ENCODE measurements around the gene CC2D1A. TPM values are rescaled to one million over a fixed set of nuclear protein-coding genes. Genes with fewer than 3 reads are reported as not detected.
"Not testable (repeated sequence)": the region's sequence is repeated elsewhere in the genome, so short reads cannot be mapped to it uniquely, and the experiment has no call there.

CC2D1A gene
- total and polyA plus RNA-seq, 2 experiments from 2014 or later, result 15.8 to 20.6 TPM

- Histone ChIP-seq H3K36me3 (ENCODE audit: low read depth) (peaks cover 17% of the 10 kb centered on the region), H3K4me2 (ENCODE audit: unreplicated experiment) (no peak overlapping the region), H3F3A (ENCODE audit: insufficient read depth) (no peaks in the 10 kb centered on the region), H3K4me3 (no peak overlapping the region), H3K79me2 (ENCODE audit: insufficient read depth) (no peaks in the 10 kb centered on the region), H3K27ac (no peak overlapping the region), H3K9me3 (ENCODE audit: low read depth) (no peaks in the 10 kb centered on the region), H4K20me1 (ENCODE audit: insufficient read depth) (no peaks in the 10 kb centered on the region), H3K27me3 (replicated peaks; ENCODE audit: insufficient read depth) (no peaks in the 10 kb centered on the region), H3K9me2 (ENCODE audit: insufficient read depth) (no peaks in the 10 kb centered on the region), H2AFZ (no peak overlapping the region), H3K4me1 (ENCODE audit: insufficient read depth) (no peaks in the 10 kb centered on the region), H3K9ac (no peak overlapping the region)
- no peak for DNase-seq
- WGBS, 2 experiments (ENCODE audit: low coverage in 1 of 2, low lambda C conversion rate in 2 of 2, missing lambda C conversion rate in 2 of 2), result 90 to 91% methylated on average over 14 of the region's 14 CpGs
- in situ Hi-C loops (cut with MboI), result no loop called here
- TF ChIP-seq EZH2 (IDR thresholded peaks at IDR 0.05; ENCODE audit: insufficient read depth, poor library complexity, severe bottlenecking) (no peak), EZH2phosphoT487 (IDR thresholded peaks at IDR 0.05; ENCODE audit: insufficient read depth, low read depth) (no peak)
Observed at GRCh38 chr19:13917888-13918406, 11.9 kb downstream of the CC2D1A start.

GRCh38 chr19:13918726-13919411 is 12.9 kb downstream of the CC2D1A start:
- Histone ChIP-seq H3K4me2 (ENCODE audit: unreplicated experiment) (no peak overlapping the region), H4K20me1 (ENCODE audit: insufficient read depth) (no peaks in the 10 kb centered on the region), H3K9me3 (ENCODE audit: low read depth) (no peaks in the 10 kb centered on the region), H3K4me3 (no peak overlapping the region), H3F3A (ENCODE audit: insufficient read depth) (no peaks in the 10 kb centered on the region), H3K36me3 (ENCODE audit: low read depth) (peaks cover 20% of the 10 kb centered on the region), H3K9me2 (ENCODE audit: insufficient read depth) (no peaks in the 10 kb centered on the region), H2AFZ (no peak overlapping the region), H3K27ac (no peak overlapping the region), H3K27me3 (replicated peaks; ENCODE audit: insufficient read depth) (no peaks in the 10 kb centered on the region), H3K79me2 (ENCODE audit: insufficient read depth) (no peaks in the 10 kb centered on the region), H3K9ac (no peak overlapping the region), H3K4me1 (ENCODE audit: insufficient read depth) (no peaks in the 10 kb centered on the region)
- no peak for DNase-seq
- TF ChIP-seq EZH2phosphoT487 (IDR thresholded peaks at IDR 0.05; ENCODE audit: insufficient read depth, low read depth) (no peak), EZH2 (IDR thresholded peaks at IDR 0.05; ENCODE audit: insufficient read depth, poor library complexity, severe bottlenecking) (no peak)
- WGBS, 2 experiments (ENCODE audit: low coverage in 1 of 2, low lambda C conversion rate in 2 of 2, missing lambda C conversion rate in 2 of 2), result 90 to 95% methylated on average over 16 to 20 of the region's 34 CpGs
- in situ Hi-C loops (cut with MboI), result no loop called here

GRCh38 chr19:13920524-13920923 is 14.5 kb downstream of the CC2D1A start:
- H3K27me3 ChIP-seq (replicated peaks; ENCODE audit: insufficient read depth), result no peaks in the 10 kb centered on the region
- no peaks in the 10 kb centered on the region for H4K20me1 ChIP-seq (ENCODE audit: insufficient read depth)
- peaks cover 20% of the 10 kb centered on the region for H3K36me3 ChIP-seq (ENCODE audit: low read depth)
- no peaks in the 10 kb centered on the region for H3F3A ChIP-seq (ENCODE audit: insufficient read depth)
- in situ Hi-C loops (cut with MboI), result no loop called here
- 99 to 100% methylated on average over 9 to 11 of the region's 11 CpGs for WGBS, 2 experiments (ENCODE audit: low coverage in 1 of 2, low lambda C conversion rate in 2 of 2, missing lambda C conversion rate in 2 of 2)
- no peaks in the 10 kb centered on the region for H3K9me2 ChIP-seq (ENCODE audit: insufficient read depth)
- H3K9me3 ChIP-seq (ENCODE audit: low read depth), result no peaks in the 10 kb centered on the region
- H3K27ac ChIP-seq, result no peak overlapping the region
- no peak overlapping the region for H3K4me3 ChIP-seq
- DNase-seq, result no peak
- TF ChIP-seq EZH2 (IDR thresholded peaks at IDR 0.05; ENCODE audit: insufficient read depth, poor library complexity, severe bottlenecking), result no peak
- TF ChIP-seq EZH2phosphoT487 (IDR thresholded peaks at IDR 0.05; ENCODE audit: insufficient read depth, low read depth), result no peak
- H3K4me1 ChIP-seq (ENCODE audit: insufficient read depth), result no peaks in the 10 kb centered on the region
- no peaks in the 10 kb centered on the region for H3K79me2 ChIP-seq (ENCODE audit: insufficient read depth)
- no peak overlapping the region for H3K9ac ChIP-seq
- no peak overlapping the region for H3K4me2 ChIP-seq (ENCODE audit: unreplicated experiment)
- no peak overlapping the region for H2AFZ ChIP-seq

- no peaks in the 10 kb centered on the region for H3K9me3 ChIP-seq (ENCODE audit: low read depth)
- H3K4me2 ChIP-seq (ENCODE audit: unreplicated experiment), result no peak overlapping the region
- H4K20me1 ChIP-seq (ENCODE audit: insufficient read depth), result no peaks in the 10 kb centered on the region
- no peaks in the 10 kb centered on the region for H3K9me2 ChIP-seq (ENCODE audit: insufficient read depth)
- no peaks in the 10 kb centered on the region for H3K27me3 ChIP-seq (replicated peaks; ENCODE audit: insufficient read depth)
- H3K9ac ChIP-seq, result no peak overlapping the region
- H3K79me2 ChIP-seq (ENCODE audit: insufficient read depth), result no peaks in the 10 kb centered on the region
- in situ Hi-C loops (cut with MboI), result no loop called here
- no peaks in the 10 kb centered on the region for H3F3A ChIP-seq (ENCODE audit: insufficient read depth)
- H3K4me3 ChIP-seq, result no peak overlapping the region
- WGBS, 2 experiments (ENCODE audit: low coverage in 1 of 2, low lambda C conversion rate in 2 of 2, missing lambda C conversion rate in 2 of 2), result 53 to 61% methylated on average over 2 of the region's 2 CpGs
- H3K27ac ChIP-seq, result no peak overlapping the region
- no peak overlapping the region for H2AFZ ChIP-seq
- TF ChIP-seq EZH2 (IDR thresholded peaks at IDR 0.05; ENCODE audit: insufficient read depth, poor library complexity, severe bottlenecking) (no peak), EZH2phosphoT487 (IDR thresholded peaks at IDR 0.05; ENCODE audit: insufficient read depth, low read depth) (no peak)
- peaks cover 20% of the 10 kb centered on the region for H3K36me3 ChIP-seq (ENCODE audit: low read depth)
- DNase-seq, result peak; percentile 73
- H3K4me1 ChIP-seq (ENCODE audit: insufficient read depth), result no peaks in the 10 kb centered on the region
Observed at GRCh38 chr19:13920940-13921747, 15.1 kb downstream of the CC2D1A start.

GRCh38 chr19:13922118-13922517 is 16.1 kb downstream of the CC2D1A start:
- H3K27me3 ChIP-seq (replicated peaks; ENCODE audit: insufficient read depth), result not testable (repeated sequence)
- H3K36me3 ChIP-seq (ENCODE audit: low read depth), result peaks cover 16% of the 10 kb centered on the region

More at GRCh38 chr19:13922118-13922517, 16.1 kb downstream of the CC2D1A start:
- H2AFZ ChIP-seq; H3F3A ChIP-seq (ENCODE audit: insufficient read depth); H3K4me3 ChIP-seq; DNase-seq; H3K4me2 ChIP-seq (ENCODE audit: unreplicated experiment); H3K27ac ChIP-seq; H3K9me3 ChIP-seq (ENCODE audit: low read depth); H3K79me2 ChIP-seq (ENCODE audit: insufficient read depth); in situ Hi-C loops (cut with MboI); H3K9ac ChIP-seq; H3K9me2 ChIP-seq (ENCODE audit: insufficient read depth); H4K20me1 ChIP-seq (ENCODE audit: insufficient read depth); H3K4me1 ChIP-seq (ENCODE audit: insufficient read depth): not testable (repeated sequence)
- WGBS, 2 experiments (ENCODE audit: low coverage in 1 of 2, low lambda C conversion rate in 2 of 2, missing lambda C conversion rate in 2 of 2), result 84 to 85% methylated on average over 6 of the region's 6 CpGs
